Neural cell (in vitro differentiated cells): Measurements from ENCODE around the gene FRMPD3. TPM values are rescaled to one million over a fixed set of nuclear protein-coding genes. Genes with fewer than 3 reads are reported as not detected.

Experiments
- H2AFZ ChIP-seq: fragments of 200-600, 300-800 bp; sonication (generic), shearing (Covaris generic); 2 replicates; pipeline ENCODE4 v1.6.0; 2014; ENCODE audit warnings: low read depth, mild to moderate bottlenecking, antibody characterized with exemption, low read length, moderate library complexity
- H3F3A ChIP-seq: fragments of 200-600 bp; shearing (Covaris generic); 2 replicates; pipeline ENCODE4 v1.6.1; 2016; ENCODE audit warnings: mild to moderate bottlenecking, moderate library complexity, mixed read lengths, antibody characterized with exemption, low read length; ENCODE audit not compliant: insufficient read depth, poor library complexity, severe bottlenecking
- H3K27ac ChIP-seq: fragments of 200-600, 300-800 bp; sonication (generic), shearing (Covaris generic); 2 replicates; pipeline ENCODE4 v1.5.1; 2014; ENCODE audit warnings: mild to moderate bottlenecking, low read length, moderate library complexity
- H3K27me3 ChIP-seq: fragments of 300-800, 200-600 bp; sonication (generic), shearing (Covaris generic); 2 replicates; pipeline ENCODE4 v1.6.0; 2014; ENCODE audit warnings: mild to moderate bottlenecking, low read depth, low read length, moderate library complexity; ENCODE audit not compliant: insufficient read depth
- H3K36me3 ChIP-seq: fragments of 300-800, 200-600 bp; sonication (generic), shearing (Covaris generic); 2 replicates; pipeline ENCODE4 v1.5.1; 2014; ENCODE audit warnings: mild to moderate bottlenecking, antibody characterized with exemption, low read length, moderate library complexity; ENCODE audit not compliant: insufficient read depth
- H3K4me2 ChIP-seq: fragments of 300-800, 200-600 bp; sonication (generic), shearing (Covaris generic); 2 replicates; pipeline ENCODE4 v1.6.0; 2014; ENCODE audit warnings: mild to moderate bottlenecking, low read length
- H3K4me3 ChIP-seq: fragments of 300-800, 200-600 bp; sonication (generic), shearing (Covaris generic); 2 replicates; pipeline ENCODE4 v1.5.1; 2014; ENCODE audit warnings: mild to moderate bottlenecking, low read length, moderate library complexity
- H3K79me2 ChIP-seq: fragments of 200-600 bp; shearing (Covaris generic); replicated peaks from 2 replicates; pipeline ENCODE4 v1.6.0; 2014; ENCODE audit warnings: mild to moderate bottlenecking, low read length, moderate library complexity; ENCODE audit not compliant: insufficient read depth
- H3K9ac ChIP-seq: fragments of 300-800, 200-600 bp; sonication (generic), shearing (Covaris generic); 2 replicates; pipeline ENCODE4 v1.6.1; 2016; ENCODE audit warnings: mild to moderate bottlenecking, low read length, mixed read lengths
- H3K9me2 ChIP-seq: fragments of 200-600 bp; shearing (Covaris generic); 2 replicates; pipeline ENCODE4 v1.6.1; 2016; ENCODE audit warnings: mild to moderate bottlenecking, low read length, mixed read lengths; ENCODE audit not compliant: insufficient read depth
- H3K9me3 ChIP-seq: fragments of 200-600, 300-800 bp; sonication (generic), shearing (Covaris generic); 2 replicates; pipeline ENCODE4 v1.6.1; 2016; ENCODE audit warnings: mild to moderate bottlenecking, mixed run types, low read length, moderate library complexity, mixed read lengths
- H4K20me1 ChIP-seq: fragments of 200-600 bp; shearing (Covaris generic); 2 replicates; pipeline ENCODE4 v1.6.1; 2016; ENCODE audit warnings: mild to moderate bottlenecking, mixed run types; ENCODE audit not compliant: insufficient read depth
- CTCF ChIP-seq: fragments of 450-650 bp; IDR thresholded peaks from 2 replicates; pipeline ENCODE4 v1.5.1; 2014; ENCODE audit warnings: antibody characterized with exemption, mild to moderate bottlenecking, moderate library complexity; ENCODE audit not compliant: poor library complexity, severe bottlenecking
- EP300 ChIP-seq: fragments of 450-650 bp; conservative IDR thresholded peaks from 2 replicates; pipeline ENCODE4 v1.6.1; 2014; ENCODE audit warnings: antibody characterized with exemption, mild to moderate bottlenecking, moderate library complexity; ENCODE audit not compliant: poor library complexity, severe bottlenecking
- EZH2 ChIP-seq: fragments of 200-600, 300-800 bp; shearing (Covaris generic), sonication (generic); IDR thresholded peaks from 2 replicates; pipeline ENCODE4 v1.6.1; 2014; ENCODE audit warnings: antibody characterized with exemption, low read length, borderline replicate concordance, mild to moderate bottlenecking; ENCODE audit not compliant: insufficient read depth, poor library complexity, severe bottlenecking
- MXI1 ChIP-seq: fragments of 450-650 bp; conservative IDR thresholded peaks from 2 replicates; pipeline ENCODE4 v1.6.1; 2014; ENCODE audit warnings: antibody characterized with exemption, mild to moderate bottlenecking; ENCODE audit not compliant: poor library complexity, severe bottlenecking
- POLR2AphosphoS5 ChIP-seq: IDR thresholded peaks from 2 replicates; pipeline ENCODE4 v1.6.1; 2012
- RAD21 ChIP-seq: fragments of 450-650 bp; conservative IDR thresholded peaks from 2 replicates; pipeline ENCODE4 v1.6.1; 2014; ENCODE audit warnings: antibody characterized with exemption, mild to moderate bottlenecking, moderate library complexity
- REST ChIP-seq: IDR thresholded peaks from 2 replicates; pipeline ENCODE4 v1.6.1; 2012; ENCODE audit warnings: borderline replicate concordance
- SMC3 ChIP-seq: fragments of 450-650 bp; conservative IDR thresholded peaks from 2 replicates; pipeline ENCODE4 v1.6.1; 2014; ENCODE audit warnings: antibody characterized with exemption, mild to moderate bottlenecking, moderate library complexity; ENCODE audit not compliant: poor library complexity
- TAF1 ChIP-seq: IDR thresholded peaks from 2 replicates; pipeline ENCODE4 v1.6.1; 2012; ENCODE audit warnings: low read depth
- polyA plus RNA-seq: library from polyadenylated mRNA; depleted of rRNA; stranded (reverse); fragments of >200 nt; gene quantifications from 2 replicates; pipeline ENCODE4 v1.2.3, GENCODE V29; 2014

The FRMPD3 gene
- polyA plus RNA-seq, 1 donor from 2014 or later: 0.45 TPM

GRCh38 chrX:107448625-107448997, 841 bp upstream of the FRMPD3 start:
- no peaks in the 10 kb centered on the region for H3K27me3 ChIP-seq
- no peak overlapping the region for H3K27ac ChIP-seq
- H3K4me2 ChIP-seq: peak overlapping the region; percentile 35
- no peaks in the 10 kb centered on the region for H3F3A ChIP-seq
- H3K36me3 ChIP-seq: no peaks in the 10 kb centered on the region
- H2AFZ ChIP-seq: no peak overlapping the region
- no peaks in the 10 kb centered on the region for H4K20me1 ChIP-seq
- no peaks in the 10 kb centered on the region for H3K9me3 ChIP-seq
- H3K4me3 ChIP-seq: peak overlapping the region; percentile 69
- no peaks in the 10 kb centered on the region for H3K9me2 ChIP-seq
- TF ChIP-seq MXI1 (no peak), SMC3 (no peak), RAD21 (no peak), REST (no peak), EZH2 (no peak), EP300 (no peak), POLR2AphosphoS5 (no peak), TAF1 (no peak), CTCF (no peak)
- peak overlapping the region; percentile 56 for H3K9ac ChIP-seq
- H3K79me2 ChIP-seq: no peaks in the 10 kb centered on the region

DNA sequence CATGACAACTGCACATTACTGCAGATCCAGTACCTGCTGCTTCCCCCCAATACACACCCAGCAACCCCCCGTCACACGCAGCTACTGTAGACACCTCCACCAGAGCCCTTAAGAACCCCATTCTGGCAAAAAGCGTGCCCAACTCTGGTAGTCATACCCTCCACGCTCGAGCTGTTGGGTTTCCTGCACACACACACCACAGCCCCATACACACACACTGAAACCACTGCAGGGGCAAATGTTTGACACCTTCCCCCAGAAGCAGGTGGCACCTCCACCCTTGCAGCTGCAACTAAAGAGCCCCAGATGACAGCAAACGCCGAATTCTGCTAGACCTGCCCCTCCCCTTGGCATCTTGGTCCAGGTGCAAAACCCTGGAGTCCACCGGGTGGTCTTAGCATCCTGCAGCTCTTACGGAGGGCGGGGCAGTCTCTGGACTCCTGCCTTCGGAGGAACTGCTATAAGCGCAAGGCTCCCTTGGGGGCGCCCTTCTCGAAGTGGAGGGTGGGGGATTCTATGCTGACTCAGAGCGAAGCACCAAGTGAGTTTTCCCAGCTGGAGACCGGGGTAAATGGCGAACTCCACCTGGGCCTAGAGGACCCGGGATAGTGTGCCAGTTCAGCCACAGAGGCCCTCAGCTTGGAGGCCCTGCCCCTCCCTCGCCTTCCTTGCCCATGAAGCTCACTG, 1.5 kb downstream of the FRMPD3 start:
- no peaks in the 10 kb centered on the region for H3K79me2 ChIP-seq
- H3K4me3 ChIP-seq: peak overlapping the region; percentile 65
- no peak overlapping the region for H2AFZ ChIP-seq
- no peak overlapping the region for H3K27ac ChIP-seq
- no peaks in the 10 kb centered on the region for H3K27me3 ChIP-seq
- no peaks in the 10 kb centered on the region for H3K9me3 ChIP-seq
- H3K36me3 ChIP-seq: no peaks in the 10 kb centered on the region
- no peak overlapping the region for H3K9ac ChIP-seq
- TF ChIP-seq POLR2AphosphoS5 (no peak), CTCF (no peak), EP300 (no peak), TAF1 (no peak), REST (no peak), EZH2 (no peak), MXI1 (no peak), SMC3 (no peak), RAD21 (no peak)
- no peaks in the 10 kb centered on the region for H4K20me1 ChIP-seq
- H3K9me2 ChIP-seq: no peaks in the 10 kb centered on the region
- no peaks in the 10 kb centered on the region for H3F3A ChIP-seq
- H3K4me2 ChIP-seq: no peak overlapping the region
